22Rv1 (cell line): Measurements from ENCODE around the gene C16orf78.

ENCODE experiments used
- CTCF ChIP-seq: fragments of 450-650 bp; IDR thresholded peaks from 2 replicates; pipeline ENCODE4 v1.5.1; 2017; ENCODE audit warnings: mild to moderate bottlenecking
- ZFX ChIP-seq: fragments of 450-650 bp; IDR thresholded peaks from 2 replicates; pipeline ENCODE4 v1.6.1; 2017; ENCODE audit warnings: antibody characterized with exemption, borderline replicate concordance

GRCh38 chr16:49347476-49347875, 26.1 kb upstream of the C16orf78 start:
- TF ChIP-seq CTCF (no peak), ZFX (no peak)
